HG03175 (cell line): Measurements from ENCODE around the gene SSU72.
"Not testable (repeated sequence)": the region's sequence is repeated elsewhere in the genome, so short reads cannot be mapped to it uniquely, and the experiment has no call there.

Experiments
- ATAC-seq: cut with Tn5 transposase; IDR thresholded peaks from one replicate; pipeline ENCODE4 v1.9.1; 2021; ENCODE audit warnings: mild to moderate bottlenecking, moderate library complexity; ENCODE audit not compliant: unreplicated experiment

The SSU72 gene

DNA sequence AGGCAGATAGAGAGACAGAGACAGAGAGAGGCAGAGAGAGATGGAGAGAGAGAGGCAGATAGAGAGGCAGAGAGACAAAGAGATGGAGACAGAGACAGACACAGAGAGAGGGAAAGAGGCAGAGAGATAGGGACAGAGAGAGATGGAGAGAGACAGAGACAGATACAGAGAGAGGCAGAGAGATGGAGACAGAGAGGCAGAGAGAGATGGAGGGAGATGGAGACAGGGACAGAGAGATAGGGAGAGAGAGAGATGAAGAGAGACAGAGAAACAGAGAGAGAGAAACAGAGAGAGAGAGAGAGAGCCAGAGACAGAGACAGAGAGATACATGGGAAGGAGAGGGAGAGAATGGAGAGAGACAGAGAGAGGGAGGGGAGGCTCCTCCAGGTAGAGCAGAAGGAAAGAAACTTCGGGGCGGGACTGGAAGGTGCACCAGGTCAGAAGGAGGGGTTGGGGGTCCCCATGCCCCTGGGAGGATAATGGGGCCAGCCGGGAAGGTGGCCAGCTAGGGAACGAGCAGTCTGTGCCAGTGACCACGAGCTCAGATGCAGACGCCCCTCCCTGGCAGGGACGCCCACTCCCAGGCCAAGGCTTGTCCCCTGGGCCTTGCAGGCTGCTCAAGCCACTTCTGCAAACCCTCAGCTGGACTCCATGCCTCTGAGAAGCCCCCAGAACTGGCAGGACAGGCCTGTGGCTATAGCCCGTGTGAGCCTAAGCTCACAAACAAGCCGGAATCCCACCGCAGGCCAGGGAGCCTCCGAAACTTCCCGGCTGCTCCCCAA is 22.0 kb upstream of the SSU72 start:
- ATAC-seq: no peak

- ATAC-seq: not testable (repeated sequence)
Measured at GRCh38 chr1:1595341-1595740, 20.7 kb upstream of the SSU72 start.

DNA sequence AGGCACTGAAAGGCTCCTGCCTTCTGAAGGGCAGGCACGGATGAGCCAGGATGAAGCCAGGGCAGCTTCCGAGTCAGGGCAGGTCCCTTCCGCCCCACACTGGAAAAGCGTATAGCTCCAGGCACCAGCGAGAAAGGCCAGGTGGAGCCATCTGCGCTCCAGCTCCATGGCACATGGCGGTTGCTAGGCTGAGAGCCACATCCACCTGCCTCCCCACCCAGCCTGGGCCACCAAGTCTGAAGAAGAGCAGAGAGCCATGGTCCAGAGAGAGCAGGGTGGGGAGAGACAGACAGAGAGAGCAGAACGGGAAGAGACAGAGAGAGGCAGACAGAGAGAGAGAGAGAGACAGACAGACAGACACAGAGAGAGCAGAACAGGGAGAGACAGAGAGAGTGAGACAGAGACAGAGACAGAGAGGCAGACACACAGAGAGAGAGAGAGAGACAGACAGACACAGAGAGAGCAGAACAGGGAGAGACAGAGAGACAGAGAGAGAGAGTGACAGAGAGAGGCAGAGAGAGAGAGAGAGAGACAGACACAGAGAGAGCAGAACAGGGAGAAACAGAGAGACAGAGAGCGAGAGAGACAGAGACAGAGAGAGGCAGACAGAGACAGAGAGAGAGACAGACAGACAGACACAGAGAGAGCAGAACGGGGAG is 20.1 kb upstream of the SSU72 start:
- ATAC-seq: no peak

DNA sequence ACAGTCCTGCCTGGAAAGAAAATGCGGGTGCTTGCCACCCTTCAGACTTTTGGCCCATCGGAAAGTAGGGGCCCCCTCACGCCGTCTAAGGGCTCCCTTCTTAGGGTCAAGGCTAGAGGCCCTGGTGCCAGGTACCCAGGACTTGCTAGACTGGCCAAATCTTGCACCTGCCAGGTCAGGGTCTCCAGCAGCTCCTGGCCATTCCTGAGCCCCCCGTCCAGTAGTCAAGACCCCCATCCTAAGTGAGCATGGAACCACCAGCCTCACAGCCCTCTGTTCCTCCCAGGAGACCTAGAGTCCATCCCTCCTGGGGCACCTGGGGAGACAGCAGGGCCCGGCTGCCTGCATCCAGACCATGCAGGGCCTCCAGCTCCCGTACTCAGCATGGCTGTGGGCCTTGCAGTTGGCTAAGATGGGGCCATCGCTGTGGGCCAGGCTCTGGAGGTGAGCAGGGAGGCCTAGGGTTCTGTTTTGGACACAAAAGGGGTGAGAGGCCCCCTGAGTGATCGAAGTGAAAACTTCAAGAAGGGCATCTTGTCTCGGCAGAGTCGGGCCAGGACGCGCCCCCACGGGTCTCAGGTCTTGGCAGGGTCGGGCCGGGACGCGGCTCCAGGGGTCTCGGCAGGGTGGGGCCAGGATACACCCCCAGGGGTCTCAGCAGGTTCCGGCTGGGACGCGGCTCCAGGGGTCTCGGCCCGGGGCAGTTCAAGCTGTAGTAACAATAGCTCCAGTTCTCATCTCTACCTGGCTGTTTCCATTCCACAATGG is 19.4 kb upstream of the SSU72 start:
- no peak for ATAC-seq

GRCh38 chr1:1591452-1591851 is 16.8 kb upstream of the SSU72 start:
- ATAC-seq: no peak

DNA sequence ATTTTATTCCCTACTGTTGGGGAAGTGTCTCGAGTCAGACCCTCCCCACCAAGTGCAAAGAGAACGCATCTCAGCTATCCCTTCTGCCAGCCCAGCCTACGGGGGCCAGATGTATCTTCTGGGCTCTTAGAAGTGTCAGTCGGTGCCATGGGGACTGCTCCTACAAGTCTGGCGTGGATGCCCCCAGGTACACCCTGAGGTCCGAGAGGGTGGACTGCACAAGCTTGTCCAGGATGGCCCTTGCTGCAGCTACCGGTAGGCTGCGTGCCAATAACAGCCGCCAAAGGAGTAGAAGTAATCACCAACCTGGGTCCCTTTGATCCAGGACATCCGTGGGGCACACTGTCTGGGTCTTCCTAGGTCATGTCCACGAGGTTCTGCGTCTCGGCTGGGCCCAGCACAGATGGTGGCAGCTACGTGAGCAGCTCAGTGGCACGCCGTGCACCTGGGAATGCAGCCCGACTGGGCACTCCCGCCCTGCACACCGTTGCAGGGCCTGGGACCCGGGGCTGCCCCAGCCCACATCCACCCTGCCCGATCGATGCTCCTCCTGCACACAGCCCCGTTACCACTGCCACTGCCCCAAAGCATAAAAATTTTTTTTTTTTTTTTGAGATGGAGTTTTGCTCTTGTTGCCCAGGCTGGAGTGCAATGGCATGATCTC is 8.8 kb upstream of the SSU72 start:
- no peak for ATAC-seq

GRCh38 chr1:1582585-1583346 is 8.1 kb upstream of the SSU72 start:
- no peak for ATAC-seq

- ATAC-seq: no peak
Measured at GRCh38 chr1:1578371-1578940, 3.8 kb upstream of the SSU72 start.

- ATAC-seq: no peak
Measured at GRCh38 chr1:1577367-1578011, 2.8 kb upstream of the SSU72 start.

DNA sequence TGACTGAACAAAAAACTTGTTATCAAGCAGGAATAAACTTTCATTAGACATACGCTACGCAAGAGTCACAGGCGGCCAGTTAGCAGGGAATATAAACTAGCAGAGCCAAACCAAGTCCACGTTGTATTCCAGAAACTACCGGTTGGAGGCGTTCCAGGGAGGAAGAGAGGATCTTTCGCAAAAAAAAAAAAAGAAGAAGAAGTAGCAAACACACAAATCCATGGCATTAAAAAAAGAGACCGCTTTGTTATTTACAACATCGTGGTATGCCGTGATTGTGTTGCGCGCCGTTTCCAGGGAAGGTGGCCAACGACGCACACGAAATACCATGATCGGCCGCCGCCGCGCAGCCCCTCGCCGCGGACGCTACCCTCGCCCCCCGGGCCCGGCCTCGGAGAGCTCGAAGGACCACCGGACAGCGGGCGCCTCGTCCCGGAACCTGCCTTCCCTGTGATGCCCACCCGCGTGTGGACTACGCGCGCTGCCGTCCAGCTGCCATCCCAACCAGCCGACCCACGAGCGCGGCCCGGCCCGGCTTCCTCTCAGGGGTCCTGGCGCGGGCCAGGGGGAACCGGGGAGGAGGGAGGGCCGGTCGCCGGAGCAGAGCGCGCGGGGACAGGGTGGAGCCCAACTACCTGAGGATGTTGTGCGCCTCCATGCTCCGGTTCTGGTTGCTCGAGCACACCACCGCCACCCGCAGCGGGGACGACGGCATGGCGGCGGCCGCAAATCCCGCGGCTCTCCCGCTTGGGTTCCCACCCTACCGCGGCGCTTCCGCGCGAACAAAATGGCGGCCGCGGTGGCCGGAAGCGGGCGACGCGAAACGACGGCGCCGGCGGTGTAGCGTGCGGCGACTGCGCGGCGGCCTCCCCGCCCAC is 581 bp downstream of the SSU72 start:
- ATAC-seq: peak; percentile 68

DNA sequence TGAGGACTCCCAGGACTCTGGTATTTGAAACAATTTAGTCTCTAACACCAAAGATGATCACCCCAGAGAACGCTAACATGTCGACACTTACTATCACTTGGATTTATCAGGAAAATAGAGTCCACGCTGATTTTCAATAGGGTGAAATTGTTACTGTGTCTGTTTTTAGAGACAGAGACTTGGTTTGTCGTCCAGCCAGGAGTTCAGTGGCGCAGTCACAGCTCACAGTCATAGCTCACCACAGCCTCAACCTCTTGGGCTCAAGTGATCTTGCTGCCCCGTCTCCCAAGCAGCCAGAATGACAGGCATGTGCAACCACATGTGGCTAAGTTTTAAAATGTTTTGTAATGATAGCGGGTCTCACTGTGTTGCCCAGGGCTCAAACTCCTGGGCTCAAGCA is 5.3 kb downstream of the SSU72 start:
- ATAC-seq: no peak

DNA sequence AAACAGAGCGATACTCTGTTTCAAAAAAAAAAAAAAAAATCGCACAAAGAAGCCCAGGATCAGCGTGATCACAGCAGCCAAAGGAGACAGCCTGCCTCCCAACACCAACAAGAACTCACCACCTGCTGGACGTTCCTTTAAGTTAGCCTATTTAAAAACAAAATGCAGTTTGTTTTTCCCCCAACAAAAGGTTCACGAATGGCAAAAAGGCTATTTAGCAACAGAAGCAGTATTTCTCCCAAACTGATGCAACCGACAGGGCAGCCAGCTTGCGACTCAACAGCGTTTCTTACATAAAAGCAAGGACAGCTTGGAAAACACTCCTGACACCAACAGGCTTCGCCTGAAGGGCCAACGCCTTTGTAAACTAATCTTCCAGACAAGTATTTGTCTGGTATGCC is 6.8 kb downstream of the SSU72 start:
- ATAC-seq: no peak

GRCh38 chr1:1567152-1567875 is 7.3 kb downstream of the SSU72 start:
- ATAC-seq: no peak

DNA sequence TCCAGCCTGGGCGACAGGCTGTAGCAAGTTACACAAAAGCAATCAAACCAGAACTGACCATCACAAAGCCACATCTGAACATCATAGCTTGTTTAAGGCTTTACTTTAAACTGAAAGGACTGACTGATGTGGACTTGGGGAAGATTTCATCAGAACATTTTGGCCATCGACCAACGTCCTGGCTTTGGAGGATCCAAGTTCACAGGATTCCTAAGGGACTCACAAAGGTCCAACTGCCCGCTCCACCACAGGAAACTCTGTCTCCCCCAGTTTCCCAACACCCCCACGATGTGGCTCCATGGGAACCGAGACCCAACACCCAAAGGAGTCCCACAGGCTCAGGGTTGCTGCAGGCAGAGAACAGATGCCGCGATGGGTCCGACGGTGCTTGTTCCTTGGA is 9.3 kb downstream of the SSU72 start:
- ATAC-seq: no peak

- ATAC-seq: no peak
Measured at GRCh38 chr1:1564268-1564667, 10.4 kb downstream of the SSU72 start.

GRCh38 chr1:1563688-1564087 is 11.0 kb downstream of the SSU72 start:
- ATAC-seq: no peak

GRCh38 chr1:1562556-1563195 is 12.0 kb downstream of the SSU72 start:
- ATAC-seq: no peak
